Fibroblast of peridontal ligament (primary cell): ENCODE results near the gene TMEM95.

Experiments used
- DNase-seq: peaks from one replicate; pipeline ENCODE4 v3.0.0-alpha.2; 2010; ENCODE audit errors: extremely low read depth

Gene TMEM95

GRCh38 chr17:7379134-7379533 lies 24.2 kb downstream of the TMEM95 start:
- no peak for DNase-seq

GRCh38 chr17:7380321-7380720 lies 25.4 kb downstream of the TMEM95 start:
- peak; percentile 38 for DNase-seq

GRCh38 chr17:7380855-7381683 lies 26.1 kb downstream of the TMEM95 start, which contains the start of gene TNK1:
TNK1 (plus strand) TSS chr17:7381089; CDS start chr17:7382927, 1,838 bp downstream.
- DNase-seq: no peak

GRCh38 chr17:7382901-7383300 lies 27.9 kb downstream of the TMEM95 start:
- no peak for DNase-seq

- DNase-seq: no peak
Measured at GRCh38 chr17:7383371-7383741, 28.4 kb downstream of the TMEM95 start.

GRCh38 chr17:7383742-7384488 lies 29.0 kb downstream of the TMEM95 start:
- no peak for DNase-seq

GRCh38 chr17:7384489-7385081 lies 29.6 kb downstream of the TMEM95 start:
- no peak for DNase-seq

GRCh38 chr17:7388856-7389255 lies 33.9 kb downstream of the TMEM95 start:
- DNase-seq: no peak

- DNase-seq: no peak
Measured at GRCh38 chr17:7389924-7390910, 35.3 kb downstream of the TMEM95 start.

- no peak for DNase-seq
Measured at GRCh38 chr17:7391307-7391706, 36.4 kb downstream of the TMEM95 start.

- no peak for DNase-seq
Measured at GRCh38 chr17:7392696-7393612, 38.0 kb downstream of the TMEM95 start.

- DNase-seq: no peak
Measured at GRCh38 chr17:7393613-7394451, 38.9 kb downstream of the TMEM95 start.

GRCh38 chr17:7394452-7395191 lies 39.7 kb downstream of the TMEM95 start, which contains the start of gene PLSCR3:
PLSCR3 (minus strand) TSS chr17:7394525; CDS start chr17:7394110, 415 bp downstream.
- DNase-seq: peak; percentile 76

GRCh38 chr17:7396147-7396546 lies 41.2 kb downstream of the TMEM95 start:
- DNase-seq: no peak

- no peak for DNase-seq
Measured at GRCh38 chr17:7398612-7399011, 43.7 kb downstream of the TMEM95 start.

GRCh38 chr17:7403043-7403726 lies 48.2 kb downstream of the TMEM95 start:
- DNase-seq: no peak

- DNase-seq: no peak
Measured at GRCh38 chr17:7403727-7403976, 48.7 kb downstream of the TMEM95 start.
